ENCODE results near the gene OR2A14.

OR2A14 gene

DNA sequence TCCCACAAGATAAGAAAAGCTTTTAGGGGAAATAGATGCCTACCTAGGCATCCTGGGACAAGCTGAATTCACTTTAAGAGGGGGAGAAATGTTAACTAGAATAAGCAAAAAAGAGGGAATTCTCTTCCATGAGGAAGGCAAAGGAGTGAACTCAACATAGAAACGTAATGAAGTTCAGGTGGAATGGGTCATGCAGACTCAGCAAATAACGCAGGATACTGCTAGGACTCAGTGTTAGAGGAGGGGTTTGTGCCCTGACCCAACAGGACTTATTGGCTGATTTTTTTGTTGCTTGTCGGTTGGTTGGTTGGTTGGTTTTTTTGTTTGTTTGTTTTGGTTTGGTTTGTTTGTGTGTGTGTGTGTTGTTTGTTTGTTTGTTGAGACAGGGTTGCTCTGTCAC is 9.3 kb downstream of the OR2A14 start:
- no peak for TF ChIP-seq GATA3 (IDR thresholded peaks at IDR 0.05; ENCODE audit: low read depth, low read length)
- TF ChIP-seq GATA2 (IDR thresholded peaks at IDR 0.05; ENCODE audit: low read depth, low read length), result no peak

DNA sequence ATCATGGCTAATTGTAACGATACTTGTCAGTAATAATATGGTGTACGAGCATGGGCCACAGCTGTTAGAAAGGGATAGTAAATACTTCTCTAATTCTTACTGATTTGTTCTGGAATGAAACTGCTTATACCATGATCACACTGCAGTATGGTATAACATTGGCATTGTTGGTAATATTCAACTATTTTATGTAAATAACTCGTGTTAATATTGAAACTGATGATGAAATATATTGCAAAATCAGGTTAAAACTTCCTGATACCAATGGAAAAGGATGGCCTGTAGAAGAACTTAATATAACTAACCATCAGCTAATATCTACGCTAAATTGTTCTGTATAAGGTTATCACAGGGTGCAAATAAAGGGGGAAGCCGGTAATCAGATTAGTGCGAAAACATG is 10.3 kb downstream of the OR2A14 start:
- TF ChIP-seq GATA3 (IDR thresholded peaks at IDR 0.05; ENCODE audit: low read depth, low read length) (no peak), GATA2 (IDR thresholded peaks at IDR 0.05; ENCODE audit: low read depth, low read length) (no peak)

DNA sequence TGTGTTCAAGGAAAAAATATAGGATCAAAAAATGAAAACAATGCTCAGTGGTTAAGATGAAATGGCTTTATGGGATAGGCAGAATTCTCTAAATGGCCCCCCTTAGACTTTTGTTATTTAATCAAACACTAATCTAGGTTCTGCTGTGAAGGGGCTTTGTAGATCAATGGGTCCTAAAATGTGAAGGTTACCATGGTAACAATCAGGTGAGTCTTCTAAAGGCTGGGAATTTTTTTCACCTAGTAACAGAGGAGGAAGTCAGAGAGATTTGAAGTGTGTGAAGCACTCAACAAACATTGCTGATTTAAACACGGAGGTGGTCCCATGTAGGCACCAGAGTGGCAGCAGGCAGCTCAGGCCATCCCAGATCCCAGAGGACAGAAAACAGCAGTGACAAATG is 11.1 kb downstream of the OR2A14 start:
- TF ChIP-seq GATA2 (IDR thresholded peaks at IDR 0.05; ENCODE audit: low read depth, low read length) (no peak), GATA3 (IDR thresholded peaks at IDR 0.05; ENCODE audit: low read depth, low read length) (no peak)

DNA sequence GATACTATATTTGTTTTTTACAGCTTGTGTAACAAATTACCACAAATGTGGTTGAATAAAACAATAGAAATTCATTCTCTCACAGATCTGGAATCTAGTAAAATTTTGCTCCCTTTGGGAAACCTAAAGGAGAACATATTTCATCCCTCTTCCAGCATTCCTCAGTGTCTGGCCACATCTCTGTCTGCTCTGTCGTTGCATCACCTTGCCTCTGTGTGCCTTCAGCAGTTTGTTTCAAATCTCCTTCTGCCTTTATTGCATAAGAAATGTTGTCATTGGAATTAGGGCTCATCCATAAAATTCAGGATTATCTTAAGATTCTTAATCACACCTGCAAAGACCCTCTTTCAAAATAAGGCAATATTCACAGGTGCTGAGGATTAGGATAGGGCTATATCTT is 14.5 kb downstream of the OR2A14 start:
- TF ChIP-seq GATA2 (IDR thresholded peaks at IDR 0.05; ENCODE audit: low read depth, low read length) (no peak), GATA3 (IDR thresholded peaks at IDR 0.05; ENCODE audit: low read depth, low read length) (no peak)

DNA sequence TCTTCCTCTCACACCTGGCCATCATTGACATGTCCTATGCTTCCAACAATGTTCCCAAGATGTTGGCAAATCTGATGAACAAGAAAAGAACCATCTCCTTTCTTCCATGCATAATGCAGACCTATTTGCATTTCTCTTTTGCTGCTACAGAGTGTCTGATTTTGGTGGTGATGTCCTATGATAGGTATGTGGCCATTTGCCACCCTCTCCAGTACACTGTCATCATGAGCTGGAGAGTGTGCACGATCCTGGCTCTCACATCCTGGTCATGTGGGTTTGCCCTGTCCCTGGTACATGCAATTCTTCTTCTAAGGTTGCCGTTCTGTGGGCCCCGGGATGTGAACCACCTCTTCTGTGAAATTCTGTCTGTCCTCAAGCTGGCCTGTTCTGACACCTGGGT is 19.2 kb downstream of the OR2A14 start:
- TF ChIP-seq GATA3 (IDR thresholded peaks at IDR 0.05; ENCODE audit: low read depth, low read length), result no peak
- TF ChIP-seq GATA2 (IDR thresholded peaks at IDR 0.05; ENCODE audit: low read depth, low read length), result no peak

DNA sequence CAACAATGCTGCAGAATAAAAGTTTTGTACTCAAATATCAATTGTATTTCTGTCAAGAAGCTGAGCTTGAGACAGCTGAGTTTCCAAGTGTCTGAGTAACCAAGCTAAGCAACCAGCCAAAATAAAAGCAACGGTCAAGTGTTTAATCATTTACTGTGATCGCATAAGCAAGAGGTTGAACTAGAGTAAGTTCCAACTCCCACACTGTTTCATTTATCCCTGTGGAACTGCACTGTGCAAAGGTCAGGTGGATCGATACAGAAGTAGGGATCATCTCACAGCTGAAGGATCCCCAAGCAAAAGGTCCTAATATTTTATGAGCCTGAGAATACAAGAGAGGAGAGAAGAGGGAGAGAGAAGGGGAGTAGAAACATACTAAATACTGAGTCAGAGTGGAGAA is 21.4 kb downstream of the OR2A14 start:
- TF ChIP-seq GATA2 (IDR thresholded peaks at IDR 0.05; ENCODE audit: low read depth, low read length) (no peak), GATA3 (IDR thresholded peaks at IDR 0.05; ENCODE audit: low read depth, low read length) (no peak)

DNA sequence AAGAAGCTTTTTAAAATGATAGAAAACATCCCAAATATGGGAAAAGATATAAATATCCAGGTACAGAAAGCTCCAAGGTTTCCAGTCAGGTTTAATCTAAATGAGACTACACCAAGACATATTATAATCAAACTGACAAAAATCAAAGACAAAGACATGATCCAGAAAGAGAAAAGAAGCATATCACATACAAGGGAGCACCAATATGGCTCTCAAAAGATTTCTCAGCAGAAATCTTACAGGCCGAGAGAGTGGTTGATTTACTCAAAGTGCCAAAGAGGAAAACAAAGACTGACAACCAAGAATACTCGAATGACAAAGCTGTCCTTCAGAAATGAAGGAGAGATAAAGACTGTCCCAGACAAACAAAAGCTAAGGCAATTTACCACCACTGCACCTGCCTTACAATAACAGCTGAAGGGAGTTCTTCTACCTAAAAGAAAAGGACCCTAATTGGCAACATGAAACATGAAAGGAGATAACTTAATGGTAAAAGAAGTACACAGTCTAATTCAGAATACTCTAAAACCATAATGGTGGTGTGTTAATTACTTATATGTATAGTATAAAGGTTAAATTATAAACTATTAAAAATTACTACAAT is 25.4 kb downstream of the OR2A14 start:
- no peak for TF ChIP-seq GATA2 (IDR thresholded peaks at IDR 0.05; ENCODE audit: low read depth, low read length)
- no peak for TF ChIP-seq GATA3 (IDR thresholded peaks at IDR 0.05; ENCODE audit: low read depth, low read length)

DNA sequence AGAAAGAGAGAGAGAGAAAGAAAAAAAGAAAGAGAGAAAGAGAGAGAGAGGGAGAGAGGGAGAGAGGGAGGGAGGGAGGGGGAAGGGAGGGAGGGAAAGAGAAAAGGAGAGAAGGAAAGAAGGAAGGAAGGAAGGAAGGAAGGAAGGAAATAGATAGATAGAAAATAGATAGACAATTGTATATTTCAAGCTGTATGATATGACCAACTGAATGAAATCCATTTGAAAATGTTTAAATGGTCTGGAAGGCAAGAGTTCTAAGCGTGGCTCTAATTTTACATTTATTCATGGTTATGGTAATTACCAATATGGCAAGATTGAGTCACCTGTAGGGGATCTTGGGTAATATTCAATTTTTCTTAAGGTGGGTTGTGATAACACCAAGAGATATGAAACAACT is 35.9 kb downstream of the OR2A14 start:
- no peak for TF ChIP-seq GATA2 (IDR thresholded peaks at IDR 0.05; ENCODE audit: low read depth, low read length)
- TF ChIP-seq GATA3 (IDR thresholded peaks at IDR 0.05; ENCODE audit: low read depth, low read length), result no peak

DNA sequence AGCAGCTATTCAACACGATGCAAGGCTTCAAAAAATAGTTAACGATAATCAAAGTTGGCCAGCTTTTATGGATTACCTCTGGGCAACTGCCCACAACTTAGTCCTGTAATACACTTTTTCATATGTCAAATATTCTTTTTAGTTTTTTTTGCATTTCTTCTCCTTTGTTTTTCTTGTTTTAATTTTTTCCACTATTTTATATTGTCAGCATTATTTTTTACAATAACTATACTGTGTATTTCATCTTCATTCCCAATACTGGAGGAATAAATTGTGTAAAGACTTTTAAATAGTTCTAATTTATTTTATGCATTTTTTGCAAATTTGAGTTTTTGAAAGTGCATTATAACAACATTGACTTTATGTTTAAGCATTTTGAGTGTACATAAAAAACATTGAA is 41.8 kb downstream of the OR2A14 start:
- TF ChIP-seq GATA3 (IDR thresholded peaks at IDR 0.05; ENCODE audit: low read depth, low read length) (no peak), GATA2 (IDR thresholded peaks at IDR 0.05; ENCODE audit: low read depth, low read length) (no peak)

DNA sequence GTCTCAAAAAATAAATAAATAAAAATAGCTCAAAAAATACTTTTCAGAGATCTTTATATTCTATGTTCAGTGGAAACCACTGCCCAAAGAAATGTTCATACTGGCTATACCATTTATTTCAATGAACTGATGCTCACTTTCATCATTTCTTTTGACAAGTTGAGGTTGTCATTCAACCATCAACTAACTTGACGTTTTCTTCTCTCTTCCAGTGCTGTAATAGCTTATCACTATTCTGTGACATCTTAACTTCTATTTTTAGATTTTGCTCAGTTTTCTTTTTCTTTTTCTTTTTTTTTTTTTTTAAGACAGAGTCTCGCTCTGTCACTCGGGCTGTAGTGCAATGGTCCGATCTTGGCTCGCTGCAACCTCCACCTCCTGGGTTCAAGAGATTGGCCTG is 51.6 kb downstream of the OR2A14 start:
- no peak for TF ChIP-seq GATA2 (IDR thresholded peaks at IDR 0.05; ENCODE audit: low read depth, low read length)
- no peak for TF ChIP-seq GATA3 (IDR thresholded peaks at IDR 0.05; ENCODE audit: low read depth, low read length)

Measured in SH-SY5Y (cell line).